GM23248 (cell line): ENCODE results near the gene GRAP.

Source experiments
- EZH2 ChIP-seq: fragments of 200-600 bp; sonication (generic); IDR thresholded peaks from 2 replicates; pipeline ENCODE4 v1.6.1; 2018; ENCODE audit warnings: antibody characterized with exemption, mild to moderate bottlenecking; ENCODE audit not compliant: insufficient read depth, poor library complexity, severe bottlenecking
- EZH2phosphoT487 ChIP-seq: fragments of 200-600 bp; sonication (generic); IDR thresholded peaks from 2 replicates; pipeline ENCODE4 v1.6.1; 2018; ENCODE audit warnings: antibody characterized with exemption, moderate library complexity, mild to moderate bottlenecking, low read depth; ENCODE audit not compliant: insufficient read depth

DNA sequence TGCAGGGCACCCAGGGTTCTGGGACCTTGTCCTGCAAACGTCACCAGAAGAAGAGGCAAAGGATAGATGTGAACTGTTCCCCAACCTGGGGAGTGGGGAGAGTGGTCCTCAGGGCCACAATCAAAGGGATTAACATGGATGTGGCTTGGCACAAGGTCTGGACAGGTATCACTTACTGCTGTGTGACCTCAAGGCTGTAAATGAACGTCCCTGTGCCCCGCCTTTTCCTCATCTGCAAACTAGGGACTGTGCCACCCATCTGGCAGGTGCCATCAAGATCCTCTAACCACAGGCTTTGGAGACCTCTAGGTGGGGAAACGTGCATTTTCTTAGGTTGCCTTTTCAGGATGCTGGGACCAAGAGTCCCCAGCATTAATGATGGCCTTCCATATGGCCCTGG, 69.7 kb downstream of the GRAP start:
- TF ChIP-seq EZH2phosphoT487: no peak
- no peak for TF ChIP-seq EZH2
